ENCODE results near the gene PJA1.

DNA sequence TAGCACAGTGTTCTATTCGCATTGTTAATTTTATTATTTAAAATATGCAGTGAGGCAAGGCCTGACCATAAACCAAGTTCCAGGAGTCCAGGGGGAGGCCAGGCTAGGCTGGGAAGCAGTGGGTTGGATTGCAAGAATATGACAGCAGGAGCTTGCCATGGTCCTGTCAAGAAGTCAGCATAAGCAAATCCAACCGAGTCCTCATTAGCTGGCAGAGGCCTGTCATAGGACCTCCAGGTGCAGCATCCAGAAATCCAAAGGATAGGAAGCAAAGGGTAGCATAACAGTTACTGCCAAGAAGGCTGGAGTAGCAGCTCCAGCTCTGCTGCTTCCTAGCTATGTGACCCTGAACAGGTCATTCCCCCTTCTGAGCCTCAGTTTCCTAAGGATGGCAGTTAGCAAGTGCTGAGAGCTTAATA, 13.4 kb downstream of the PJA1 start:
- TF ChIP-seq, protein P1, sequence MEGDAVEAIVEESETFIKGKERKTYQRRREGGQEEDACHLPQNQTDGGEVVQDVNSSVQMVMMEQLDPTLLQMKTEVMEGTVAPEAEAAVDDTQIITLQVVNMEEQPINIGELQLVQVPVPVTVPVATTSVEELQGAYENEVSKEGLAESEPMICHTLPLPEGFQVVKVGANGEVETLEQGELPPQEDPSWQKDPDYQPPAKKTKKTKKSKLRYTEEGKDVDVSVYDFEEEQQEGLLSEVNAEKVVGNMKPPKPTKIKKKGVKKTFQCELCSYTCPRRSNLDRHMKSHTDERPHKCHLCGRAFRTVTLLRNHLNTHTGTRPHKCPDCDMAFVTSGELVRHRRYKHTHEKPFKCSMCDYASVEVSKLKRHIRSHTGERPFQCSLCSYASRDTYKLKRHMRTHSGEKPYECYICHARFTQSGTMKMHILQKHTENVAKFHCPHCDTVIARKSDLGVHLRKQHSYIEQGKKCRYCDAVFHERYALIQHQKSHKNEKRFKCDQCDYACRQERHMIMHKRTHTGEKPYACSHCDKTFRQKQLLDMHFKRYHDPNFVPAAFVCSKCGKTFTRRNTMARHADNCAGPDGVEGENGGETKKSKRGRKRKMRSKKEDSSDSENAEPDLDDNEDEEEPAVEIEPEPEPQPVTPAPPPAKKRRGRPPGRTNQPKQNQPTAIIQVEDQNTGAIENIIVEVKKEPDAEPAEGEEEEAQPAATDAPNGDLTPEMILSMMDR (IDR thresholded peaks at IDR 0.05; ENCODE audit: extremely low read depth in 1 of 2, insufficient read depth in 1 of 2, low read depth in 1 of 2, low read length in 2 of 2): no peak
- TF ChIP-seq, protein P2, sequence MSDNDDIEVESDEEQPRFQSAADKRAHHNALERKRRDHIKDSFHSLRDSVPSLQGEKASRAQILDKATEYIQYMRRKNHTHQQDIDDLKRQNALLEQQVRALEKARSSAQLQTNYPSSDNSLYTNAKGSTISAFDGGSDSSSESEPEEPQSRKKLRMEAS (IDR thresholded peaks at IDR 0.05; ENCODE audit: insufficient read depth, insufficient read length): no peak
- no peak for TF ChIP-seq POLR2A (IDR thresholded peaks at IDR 0.05; ENCODE audit: low read depth, low read length)
- TF ChIP-seq GATA2 (IDR thresholded peaks at IDR 0.05; ENCODE audit: insufficient read depth, insufficient read length, low read depth, low read length): no peak
- TF ChIP-seq MYC (IDR thresholded peaks at IDR 0.05; ENCODE audit: low read depth, low read length): no peak
